ENCODE data around the gene HSF4. TPM values are rescaled to one million over a fixed set of nuclear protein-coding genes. Genes with fewer than 3 reads are reported as not detected.

The HSF4 gene
- total and polyA plus RNA-seq, 4 donors = 5.1 to 62.5 (median 21.0) TPM

DNA sequence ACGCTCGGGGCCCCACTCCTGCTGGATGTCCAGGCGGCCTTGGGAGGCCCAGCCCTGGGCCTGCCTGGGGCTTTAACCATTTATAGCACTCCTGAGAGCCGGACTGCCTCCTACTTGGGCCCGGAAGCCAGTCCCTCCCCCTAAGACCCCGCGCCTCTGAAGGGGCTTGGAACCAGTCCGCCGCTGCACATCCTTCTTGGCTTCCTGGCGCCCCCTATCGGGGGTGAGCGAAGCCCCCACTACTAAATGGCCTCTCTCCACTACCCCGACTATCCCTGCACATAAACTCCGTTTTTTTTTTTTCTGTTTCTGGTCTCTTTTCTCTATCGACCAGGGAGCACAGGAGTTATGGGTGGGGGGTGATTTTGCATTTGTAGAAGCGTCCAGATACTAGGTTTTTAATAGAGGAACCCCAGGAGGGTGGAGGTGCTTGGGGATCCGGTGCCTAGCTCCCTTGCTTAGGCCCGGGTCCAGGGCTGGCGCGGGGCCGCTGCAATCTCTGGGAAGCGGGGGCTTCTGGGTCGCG, 5.2 kb downstream of the HSF4 start:
- no peaks in the 10 kb centered on the region for H3K36me3 ChIP-seq (ENCODE audit: control insufficient read depth in 4 of 4, insufficient read depth in 4 of 4, low read length in 4 of 4)
- no peaks in the 10 kb centered on the region for H3K9me3 ChIP-seq (ENCODE audit: control insufficient read depth in 4 of 4, insufficient read depth in 3 of 4, low read length in 3 of 4)
- H3K4me1 ChIP-seq (ENCODE audit: control insufficient read depth in 5 of 5, insufficient read depth in 5 of 5, low read length in 5 of 5) = peaks cover 0 to 40% (median 16%) of the 10 kb centered on the region in 5 donors
- DNase-seq (peak; percentile 64 to 71 (median 64)), ATAC-seq (ENCODE audit: insufficient read depth, low FRiP score) (no peak)
- peak overlapping the region; percentile 70 to 90 for H3K27ac ChIP-seq (ENCODE audit: low read depth in 1 of 2, low read length in 1 of 2)
- H3K27me3 ChIP-seq (ENCODE audit: control insufficient read depth in 3 of 3, insufficient read depth in 3 of 3, low read length in 2 of 3) = peaks cover 0 to 64% (median 39%) of the 10 kb centered on the region in 3 donors
- WGBS, 2 donors = 8 to 10% methylated on average over 22 to 24 of the region's 24 CpGs
- H3K4me3 ChIP-seq = no peak overlapping the region
- TF ChIP-seq, protein P1, sequence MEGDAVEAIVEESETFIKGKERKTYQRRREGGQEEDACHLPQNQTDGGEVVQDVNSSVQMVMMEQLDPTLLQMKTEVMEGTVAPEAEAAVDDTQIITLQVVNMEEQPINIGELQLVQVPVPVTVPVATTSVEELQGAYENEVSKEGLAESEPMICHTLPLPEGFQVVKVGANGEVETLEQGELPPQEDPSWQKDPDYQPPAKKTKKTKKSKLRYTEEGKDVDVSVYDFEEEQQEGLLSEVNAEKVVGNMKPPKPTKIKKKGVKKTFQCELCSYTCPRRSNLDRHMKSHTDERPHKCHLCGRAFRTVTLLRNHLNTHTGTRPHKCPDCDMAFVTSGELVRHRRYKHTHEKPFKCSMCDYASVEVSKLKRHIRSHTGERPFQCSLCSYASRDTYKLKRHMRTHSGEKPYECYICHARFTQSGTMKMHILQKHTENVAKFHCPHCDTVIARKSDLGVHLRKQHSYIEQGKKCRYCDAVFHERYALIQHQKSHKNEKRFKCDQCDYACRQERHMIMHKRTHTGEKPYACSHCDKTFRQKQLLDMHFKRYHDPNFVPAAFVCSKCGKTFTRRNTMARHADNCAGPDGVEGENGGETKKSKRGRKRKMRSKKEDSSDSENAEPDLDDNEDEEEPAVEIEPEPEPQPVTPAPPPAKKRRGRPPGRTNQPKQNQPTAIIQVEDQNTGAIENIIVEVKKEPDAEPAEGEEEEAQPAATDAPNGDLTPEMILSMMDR (IDR thresholded peaks at IDR 0.05; ENCODE audit: control extremely low read depth, extremely low read depth) = peak; percentile 4
- H3K9ac ChIP-seq (ENCODE audit: insufficient read depth in 1 of 2, low read length in 2 of 2) = no peak overlapping the region

DNA sequence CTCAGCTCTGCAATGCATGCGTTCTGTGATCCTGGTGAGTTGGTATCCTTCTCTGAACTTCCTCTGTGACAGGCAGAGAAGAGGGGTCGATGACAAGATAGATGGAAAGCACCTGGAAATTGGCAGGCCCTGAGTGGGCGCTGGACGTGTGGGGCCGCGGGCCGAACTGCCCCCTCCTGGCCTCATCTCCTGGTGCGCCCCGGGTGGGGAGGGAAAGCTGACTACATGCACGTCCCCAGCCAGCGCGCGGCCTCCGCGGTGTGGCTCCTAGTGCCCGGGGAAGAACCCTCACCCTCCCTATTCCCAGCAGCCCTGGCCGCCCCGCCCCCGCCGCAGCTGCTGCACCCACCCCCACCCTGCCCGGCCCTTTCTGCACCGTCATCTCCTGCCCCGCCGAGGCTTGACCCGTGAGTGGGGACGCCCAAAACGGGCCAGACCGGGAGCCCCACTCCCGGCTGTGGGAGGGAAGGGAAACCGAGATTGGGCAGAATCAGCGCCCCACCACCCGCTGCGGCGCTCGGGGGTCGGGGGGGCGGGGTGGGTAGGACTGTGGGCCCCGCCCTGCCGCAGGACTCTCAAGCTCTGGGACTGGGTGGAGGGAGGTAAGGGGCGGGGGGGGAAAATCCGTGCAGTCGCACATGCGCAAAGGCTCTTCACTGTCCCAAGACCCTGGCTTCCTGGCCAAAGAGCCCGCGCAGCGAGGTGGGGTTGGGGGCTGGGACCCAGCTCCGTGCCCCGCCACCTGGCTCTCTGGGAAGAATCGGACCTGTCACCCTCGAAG, 5.8 kb downstream of the HSF4 start, which contains the start of gene NOL3:
Gene NOL3 (plus strand): TSS at position 371 of the 781 bp plus-strand sequence.
- TF ChIP-seq, protein P1 (IDR thresholded peaks at IDR 0.05; ENCODE audit: control extremely low read depth, extremely low read depth) = no peak
- Histone ChIP-seq H3K9me3 (ENCODE audit: control insufficient read depth in 4 of 4, insufficient read depth in 3 of 4, low read length in 3 of 4) (no peaks in the 10 kb centered on the region), H3K9ac (ENCODE audit: insufficient read depth in 1 of 2, low read length in 2 of 2) (peak within 1 kb of the TSS in 1 of 2 donors; percentile 8), H3K4me3 (peak within 1 kb of the TSS; percentile 34), H3K4me1 (ENCODE audit: control insufficient read depth in 5 of 5, insufficient read depth in 5 of 5, low read length in 5 of 5) (peaks cover 0 to 41% (median 16%) of the 10 kb centered on the region in 5 donors), H3K36me3 (ENCODE audit: control insufficient read depth in 4 of 4, insufficient read depth in 4 of 4, low read length in 4 of 4) (no peaks in the 10 kb centered on the region), H3K27me3 (ENCODE audit: control insufficient read depth in 3 of 3, insufficient read depth in 3 of 3, low read length in 2 of 3) (peaks cover 0 to 58% (median 32%) of the 10 kb centered on the region in 3 donors), H3K27ac (ENCODE audit: low read depth in 1 of 2, low read length in 1 of 2) (peak within 1 kb of the TSS; percentile 70 to 90)
- ATAC-seq (ENCODE audit: insufficient read depth, low FRiP score) = peak; percentile 73
- DNase-seq = peak; percentile 79 to 84 (median 81)
- 1 to 2% methylated on average over 37 to 50 of the region's 50 CpGs for WGBS, 2 donors

DNA sequence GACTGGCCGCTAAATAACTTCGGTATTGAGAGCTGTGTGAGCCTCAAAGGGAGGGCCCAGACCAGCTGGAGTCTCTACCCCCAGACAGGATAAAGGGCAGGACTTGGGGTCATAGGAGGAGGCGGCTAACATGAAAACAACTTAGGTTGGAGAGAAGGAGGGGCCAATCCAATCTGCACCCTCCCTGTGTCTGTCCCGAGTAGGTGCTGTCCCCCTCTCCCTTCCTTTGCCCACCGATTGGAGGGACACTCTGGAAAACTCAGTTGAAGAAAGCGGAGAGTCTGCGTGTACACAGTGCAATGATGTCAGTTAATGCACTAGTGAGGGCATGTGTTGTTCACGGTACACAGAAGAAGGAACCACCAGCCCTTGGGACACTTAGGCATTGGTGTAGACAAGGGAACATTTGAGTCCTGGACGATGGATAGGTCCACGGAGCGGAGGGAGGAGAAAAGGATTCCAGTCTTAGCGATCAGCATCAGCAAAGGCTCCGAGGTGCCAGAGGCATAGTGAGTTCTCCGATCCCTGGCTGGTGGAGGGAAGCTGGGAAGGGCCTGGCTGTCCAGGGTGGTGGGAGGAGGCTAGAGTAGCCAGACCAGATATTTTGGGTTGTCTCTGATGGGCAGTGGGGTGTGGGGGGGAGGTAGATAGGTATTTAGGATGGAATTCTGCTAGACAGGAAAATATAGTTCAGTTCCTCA, 6.6 kb downstream of the HSF4 start:
- TF ChIP-seq, protein P1 (IDR thresholded peaks at IDR 0.05; ENCODE audit: control extremely low read depth, extremely low read depth) = no peak
- Histone ChIP-seq H3K9me3 (ENCODE audit: control insufficient read depth in 4 of 4, insufficient read depth in 3 of 4, low read length in 3 of 4) (no peaks in the 10 kb centered on the region), H3K9ac (ENCODE audit: insufficient read depth in 1 of 2, low read length in 2 of 2) (peak overlapping the region in 1 of 2 donors; percentile 8), H3K27ac (ENCODE audit: low read depth in 1 of 2, low read length in 1 of 2) (peak overlapping the region; percentile 70 to 85), H3K27me3 (ENCODE audit: control insufficient read depth in 3 of 3, insufficient read depth in 3 of 3, low read length in 2 of 3) (peaks cover 0 to 51% (median 30%) of the 10 kb centered on the region in 3 donors), H3K4me1 (ENCODE audit: control insufficient read depth in 5 of 5, insufficient read depth in 5 of 5, low read length in 5 of 5) (peaks cover 0 to 46% (median 15%) of the 10 kb centered on the region in 5 donors), H3K4me3 (no peak overlapping the region), H3K36me3 (ENCODE audit: control insufficient read depth in 4 of 4, insufficient read depth in 4 of 4, low read length in 4 of 4) (no peaks in the 10 kb centered on the region)
- peak; percentile 1 for ATAC-seq (ENCODE audit: insufficient read depth, low FRiP score)
- WGBS, 2 donors = 42% methylated on average over 14 of the region's 14 CpGs
- no peak for DNase-seq

Measured in lung (tissue), 12 donors.